Adrenal gland (tissue), 12 donors: ENCODE measurements around the gene TRAPPC10. TPM values are rescaled to one million over a fixed set of nuclear protein-coding genes. Genes with fewer than 3 reads are reported as not detected.

Experiments
- DNase-seq, 7 donors: peaks; one replicate each; pipeline ENCODE4 v3.0.0-alpha.2; 2019 to 2020
- H3K27ac ChIP-seq, 5 donors: fragments of 200-600 bp; sonication (generic) in 4 of 5; 1 replicate in 3 of 5; 2 replicates in 2 of 5; pipeline versions ENCODE4 v1.5.1 to v1.8.0; 2016 to 2020; ENCODE audit warnings: mild to moderate bottlenecking in 1 of 5
- H3K27me3 ChIP-seq: fragments of 200-600 bp; 2 replicates; pipeline ENCODE4 v1.8.0; 2021
- H3K36me3 ChIP-seq, 2 donors: fragments of 200-600 bp; replicated peaks in 1 of 2; 1 replicate in 1 of 2; 2 replicates in 1 of 2; pipeline versions ENCODE4 v1.5.1 to v1.8.0; 2018 to 2022
- H3K4me1 ChIP-seq, 2 donors: fragments of 200-600 bp; replicated peaks in 1 of 2; 1 replicate in 1 of 2; 2 replicates in 1 of 2; pipeline versions ENCODE4 v1.5.1 to v1.8.0; 2018 to 2021
- H3K4me3 ChIP-seq, 4 donors: fragments of 200-600 bp; sonication (generic) in 3 of 4; one replicate each; pipeline ENCODE4 v1.5.1; 2016 to 2018
- H3K9me3 ChIP-seq, 3 donors: fragments of 200-600 bp; sonication (generic) in 1 of 3; replicated peaks in 1 of 3; 1 replicate in 2 of 3; 2 replicates in 1 of 3; pipeline versions ENCODE4 v1.5.1 to v1.8.0; 2016 to 2021
- POLR2A ChIP-seq, 2 donors: fragments of 450-650 bp; IDR thresholded peaks; one replicate each; pipeline ENCODE4 v1.6.1; 2017; ENCODE audit warnings: antibody characterized with exemption in 2 of 2, mild to moderate bottlenecking in 2 of 2, moderate library complexity in 1 of 2
- WGBS, 4 donors: extraction: QIAGEN DNeasy Blood & Tissue Kit in 2 of 4; methylation state at CpG; one replicate each; pipeline versions ENCODE4 v1.1.5 to v1.1.7; 2013 to 2017; 5-methylcytosine and 5-hydroxymethylcytosine counted together
- intact Hi-C, 2 donors: fragments of 100-400 bp; cut with DNase I; formaldehyde crosslinking; loops; one replicate each; pipeline versions ENCODE4 v1.14.1 to v1.15.0; 2022 to 2023
- polyA plus RNA-seq, 3 donors: library from polyadenylated mRNA; stranded (reverse); fragments of 200-250 nt in 2 of 3; fragments of 350-450 nt in 1 of 3; fragmentation: Illumina TruSeq in 1 of 3; extraction: RNeasy Lipid Tissue Mini Kit (QIAGEN cat#74804) in 1 of 3; gene quantifications; one replicate each; pipeline ENCODE4 v1.2.3, GENCODE V29; 2013 to 2014
- total RNA-seq, 9 donors: library from RNA; depleted of rRNA in 4 of 9; stranded (reverse); fragments of >200 nt in 4 of 9; fragments of 120-200 nt in 1 of 9; fragmentation: NEBNext Ultra II Directional in 1 of 9; extraction: Animal tissue kit (Norgen Biotek cat#: 25700) in 1 of 9; gene quantifications; one replicate each; pipeline versions ENCODE4 v1.1.0 to v1.2.4, GENCODE V29; 2013 to 2023
- TF ChIP-seq, protein P1 (sequence below), 6 experiments: fragments of 450-650 bp in 4 of 6; fragments of 200-600 bp in 2 of 6; sonication (generic) in 1 of 6; IDR thresholded peaks; 1 replicate in 5 of 6; 2 replicates in 1 of 6; pipeline versions ENCODE4 v1.5.1 to v1.8.0; 2016 to 2021; ENCODE audit warnings: antibody characterized with exemption in 6 of 6, mild to moderate bottlenecking in 2 of 6, moderate library complexity in 1 of 6
- donor health status: healthy with polysubstance abuse.
- donor health status: Bipolar disorder and iron deficiency.
- donor health status: DM: yes; HTN: yes; CAD: no.
- donor health status: DM: no; HTN: no; CAD: no.
- donor health status: DM: no; HTN: no; CAD: no.
- donor health status: DM: yes; HTN: yes; CAD: no.

Gene TRAPPC10
- total and polyA plus RNA-seq, 12 donors = 5.2 to 34.3 (median 24.7) TPM

- Histone ChIP-seq H3K27ac (peak overlapping the region in 2 of 5 donors; percentile 17 to 29), H3K36me3 (peaks cover 0 to 5% of the 10 kb centered on the region in 2 donors), H3K27me3 (no peaks in the 10 kb centered on the region), H3K4me3 (no peak overlapping the region), H3K9me3 (no peaks in the 10 kb centered on the region), H3K4me1 (peaks cover 18 to 29% of the 10 kb centered on the region in 2 donors)
- DNase-seq = no peak
- no peak for TF ChIP-seq POLR2A (IDR thresholded peaks at IDR 0.05)
- TF ChIP-seq, protein P1, sequence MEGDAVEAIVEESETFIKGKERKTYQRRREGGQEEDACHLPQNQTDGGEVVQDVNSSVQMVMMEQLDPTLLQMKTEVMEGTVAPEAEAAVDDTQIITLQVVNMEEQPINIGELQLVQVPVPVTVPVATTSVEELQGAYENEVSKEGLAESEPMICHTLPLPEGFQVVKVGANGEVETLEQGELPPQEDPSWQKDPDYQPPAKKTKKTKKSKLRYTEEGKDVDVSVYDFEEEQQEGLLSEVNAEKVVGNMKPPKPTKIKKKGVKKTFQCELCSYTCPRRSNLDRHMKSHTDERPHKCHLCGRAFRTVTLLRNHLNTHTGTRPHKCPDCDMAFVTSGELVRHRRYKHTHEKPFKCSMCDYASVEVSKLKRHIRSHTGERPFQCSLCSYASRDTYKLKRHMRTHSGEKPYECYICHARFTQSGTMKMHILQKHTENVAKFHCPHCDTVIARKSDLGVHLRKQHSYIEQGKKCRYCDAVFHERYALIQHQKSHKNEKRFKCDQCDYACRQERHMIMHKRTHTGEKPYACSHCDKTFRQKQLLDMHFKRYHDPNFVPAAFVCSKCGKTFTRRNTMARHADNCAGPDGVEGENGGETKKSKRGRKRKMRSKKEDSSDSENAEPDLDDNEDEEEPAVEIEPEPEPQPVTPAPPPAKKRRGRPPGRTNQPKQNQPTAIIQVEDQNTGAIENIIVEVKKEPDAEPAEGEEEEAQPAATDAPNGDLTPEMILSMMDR (IDR thresholded peaks at IDR 0.05) = no peak
- intact Hi-C loops = no loop called here
- WGBS, 4 donors = 92 to 98% (median 95%) methylated on average over 8 of the region's 8 CpGs
Observed at GRCh38 chr21:44027607-44028286, 15.6 kb downstream of the TRAPPC10 start.

DNA sequence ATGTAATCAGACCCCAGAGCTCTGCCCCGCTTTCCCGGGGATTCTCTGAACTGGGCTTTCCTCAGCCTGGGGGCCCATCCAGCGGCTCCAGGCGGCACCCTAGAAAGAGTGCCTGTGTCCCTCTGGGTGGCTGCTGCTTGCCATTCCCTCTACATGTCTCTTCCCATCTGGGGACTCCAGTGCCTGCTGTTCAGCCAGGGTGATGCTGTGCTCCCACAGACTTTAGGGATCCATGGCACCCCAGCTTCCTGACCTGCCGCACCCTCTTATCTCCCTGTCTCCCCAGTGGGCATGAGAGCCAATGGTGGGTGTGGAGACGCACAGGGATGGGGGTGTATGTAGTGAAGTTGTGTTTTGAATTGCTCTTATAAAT is 16.2 kb downstream of the TRAPPC10 start:
- Histone ChIP-seq H3K27me3 (no peaks in the 10 kb centered on the region), H3K4me1 (peaks cover 18 to 29% of the 10 kb centered on the region in 2 donors), H3K9me3 (no peaks in the 10 kb centered on the region), H3K4me3 (no peak overlapping the region), H3K36me3 (peaks cover 0 to 8% of the 10 kb centered on the region in 2 donors), H3K27ac (no peak overlapping the region)
- intact Hi-C loops = no loop called here
- 93 to 98% (median 98%) methylated on average over 6 of the region's 6 CpGs for WGBS, 4 donors
- no peak for DNase-seq
- TF ChIP-seq, protein P1 (IDR thresholded peaks at IDR 0.05) = no peak

- no peak for DNase-seq
- intact Hi-C loops = no loop called here
- 79 to 97% (median 95%) methylated on average over 2 to 6 of the region's 6 CpGs for WGBS, 4 donors
Observed at GRCh38 chr21:44029460-44030087, 17.5 kb downstream of the TRAPPC10 start.

DNA sequence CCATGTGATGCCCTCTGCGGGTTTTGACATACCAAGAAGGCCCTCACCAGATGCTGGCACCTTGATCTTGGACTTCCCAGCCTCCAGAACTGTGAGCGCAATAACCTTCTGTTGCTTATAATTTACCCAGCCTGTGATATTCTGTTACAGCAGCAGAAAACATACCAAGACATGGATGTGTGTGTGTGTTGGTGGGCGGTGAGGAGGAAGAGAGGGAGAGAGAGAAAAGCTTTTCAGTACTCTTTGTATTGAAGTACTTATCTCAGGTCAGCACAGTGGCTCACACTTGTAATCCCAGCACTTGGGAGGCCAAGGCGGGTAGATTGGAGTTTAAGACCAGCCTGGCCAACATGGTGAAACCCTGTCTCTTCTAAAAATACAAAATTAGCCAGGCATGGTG is 23.1 kb downstream of the TRAPPC10 start:
- Histone ChIP-seq H3K27ac (no peak overlapping the region), H3K4me1 (no peaks in the 10 kb centered on the region), H3K9me3 (no peaks in the 10 kb centered on the region), H3K4me3 (no peak overlapping the region), H3K36me3 (peaks cover 0 to 55% of the 10 kb centered on the region in 2 donors), H3K27me3 (no peaks in the 10 kb centered on the region)
- no peak for TF ChIP-seq POLR2A (IDR thresholded peaks at IDR 0.05)
- TF ChIP-seq, protein P1 (IDR thresholded peaks at IDR 0.05) = no peak
- intact Hi-C loops = no loop called here
- WGBS, 4 donors = 92 to 100% (median 96%) methylated on average over 4 of the region's 4 CpGs
- peak in 1 of 7 donors; percentile 43 for DNase-seq

More at GRCh38 chr21:44029460-44030087, 17.5 kb downstream of the TRAPPC10 start:
- peaks cover 0 to 11% of the 10 kb centered on the region in 2 donors for H3K36me3 ChIP-seq
- no peak overlapping the region for H3K27ac ChIP-seq
- H3K9me3 ChIP-seq = no peaks in the 10 kb centered on the region
- TF ChIP-seq, protein P1 (IDR thresholded peaks at IDR 0.05) = no peak
- TF ChIP-seq POLR2A (IDR thresholded peaks at IDR 0.05) = no peak
- no peaks in the 10 kb centered on the region for H3K27me3 ChIP-seq
- H3K4me1 ChIP-seq = peaks cover 18 to 26% of the 10 kb centered on the region in 2 donors
- no peak overlapping the region for H3K4me3 ChIP-seq
